ENCODE results near the gene KCNQ5.

- TF ChIP-seq RNF2 (IDR thresholded peaks at IDR 0.05; ENCODE audit: borderline replicate concordance, low read depth, low read length, missing control alignments, poor library complexity, severe bottlenecking) (no peak), CTCF (IDR thresholded peaks at IDR 0.05; ENCODE audit: control extremely low read depth in 1 of 3, insufficient read depth in 1 of 3, low read depth in 1 of 3, low read length in 3 of 3) (no peak), POLR2AphosphoS5 (IDR thresholded peaks at IDR 0.05; ENCODE audit: low read depth, low read length) (no peak), POLR2A (IDR thresholded peaks at IDR 0.05; ENCODE audit: control extremely low read depth in 1 of 2, low read depth in 2 of 2, low read length in 2 of 2) (no peak)
Measured at GRCh38 chr6:72588155-72588554, 33.7 kb upstream of the KCNQ5 start.

Measured in H1 (cell line).